OCI-LY3 (cell line): ENCODE measurements around the gene PHYKPL.

ENCODE experiments used
- EZH2phosphoT487 ChIP-seq: fragments of 200-600 bp; shearing (Covaris generic); IDR thresholded peaks from 2 replicates; pipeline ENCODE4 v1.6.1; 2018; ENCODE audit warnings: antibody characterized with exemption, mixed run types, low read depth
- TF ChIP-seq, protein P1 (sequence below): fragments of 200-600, 300-600 bp; sonication (generic); IDR thresholded peaks from 2 replicates; pipeline ENCODE4 v1.5.1; 2014; ENCODE audit warnings: antibody characterized with exemption, low read length, low read depth

- TF ChIP-seq, protein P1, sequence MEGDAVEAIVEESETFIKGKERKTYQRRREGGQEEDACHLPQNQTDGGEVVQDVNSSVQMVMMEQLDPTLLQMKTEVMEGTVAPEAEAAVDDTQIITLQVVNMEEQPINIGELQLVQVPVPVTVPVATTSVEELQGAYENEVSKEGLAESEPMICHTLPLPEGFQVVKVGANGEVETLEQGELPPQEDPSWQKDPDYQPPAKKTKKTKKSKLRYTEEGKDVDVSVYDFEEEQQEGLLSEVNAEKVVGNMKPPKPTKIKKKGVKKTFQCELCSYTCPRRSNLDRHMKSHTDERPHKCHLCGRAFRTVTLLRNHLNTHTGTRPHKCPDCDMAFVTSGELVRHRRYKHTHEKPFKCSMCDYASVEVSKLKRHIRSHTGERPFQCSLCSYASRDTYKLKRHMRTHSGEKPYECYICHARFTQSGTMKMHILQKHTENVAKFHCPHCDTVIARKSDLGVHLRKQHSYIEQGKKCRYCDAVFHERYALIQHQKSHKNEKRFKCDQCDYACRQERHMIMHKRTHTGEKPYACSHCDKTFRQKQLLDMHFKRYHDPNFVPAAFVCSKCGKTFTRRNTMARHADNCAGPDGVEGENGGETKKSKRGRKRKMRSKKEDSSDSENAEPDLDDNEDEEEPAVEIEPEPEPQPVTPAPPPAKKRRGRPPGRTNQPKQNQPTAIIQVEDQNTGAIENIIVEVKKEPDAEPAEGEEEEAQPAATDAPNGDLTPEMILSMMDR: no peak
- no peak for TF ChIP-seq EZH2phosphoT487
Observed at GRCh38 chr5:178198706-178199105, 33.9 kb downstream of the PHYKPL start.
